ENCODE measurements around the gene ST6GALNAC6.

GRCh38 chr9:127899128-127899943 is at the start of gene ST6GALNAC6:
- TF ChIP-seq CTCF (conservative IDR thresholded peaks at IDR 0.05; ENCODE audit: low read length) (no peak), EZH2phosphoT487 (IDR thresholded peaks at IDR 0.05; ENCODE audit: borderline replicate concordance) (no peak)

All from Loucy (cell line).